ENCODE data around the gene KCNMA1.

Gene KCNMA1

GRCh38 chr10:76976142-76976541 lies 661.5 kb downstream of the KCNMA1 start:
- no peak overlapping the region for H3K14ac ChIP-seq (ENCODE audit: low read length)
- H3K23ac ChIP-seq (ENCODE audit: low read depth, low read length, poor library complexity) = no peak overlapping the region
- DNase-seq (ENCODE audit: low spot score) = no peak
- no peaks in the 10 kb centered on the region for H3K9me3 ChIP-seq (replicated peaks in 1 of 2; ENCODE audit: control insufficient read depth in 2 of 2, insufficient read depth in 1 of 2, low read depth in 1 of 2, low read length in 2 of 2)
- H3K27ac ChIP-seq (replicated peaks; ENCODE audit: low read length) = no peak overlapping the region
- H3K4me3 ChIP-seq (ENCODE audit: low read length in 2 of 2) = no peak overlapping the region
- H3K4me2 ChIP-seq (ENCODE audit: insufficient read depth, low read length, poor library complexity, severe bottlenecking) = no peak overlapping the region
- no CpG with 5 or more reads among the region's 1 CpG for whole genome bisulfite sequencing, 2 donors (ENCODE audit: extremely low coverage in 2 of 2, insufficient read length in 2 of 2, insufficient replicate concordance in 1 of 2)
- no peak overlapping the region for H2AFZ ChIP-seq (ENCODE audit: low read length)
- H3K36me3 ChIP-seq (replicated peaks in 1 of 2; ENCODE audit: control insufficient read depth in 2 of 2, insufficient read depth in 2 of 2, low read length in 2 of 2) = no peaks in the 10 kb centered on the region
- H2BK15ac ChIP-seq (ENCODE audit: low read length) = no peak overlapping the region
- no peak overlapping the region for H2AK5ac ChIP-seq (ENCODE audit: low read depth, low read length)
- H4K91ac ChIP-seq (ENCODE audit: low read depth, low read length, poor library complexity) = no peak overlapping the region
- no peaks in the 10 kb centered on the region for H3K27me3 ChIP-seq (ENCODE audit: control insufficient read depth in 3 of 3, insufficient read depth in 3 of 3, low read depth in 1 of 3, low read length in 3 of 3)
- no peak overlapping the region for H3K18ac ChIP-seq (ENCODE audit: low read length)
- H3K4me1 ChIP-seq (ENCODE audit: control insufficient read depth in 2 of 2, insufficient read depth in 1 of 2, low read depth in 1 of 2, low read length in 2 of 2) = peaks cover 0 to 4% of the 10 kb centered on the region in 2 donors
- no peak overlapping the region for H3K9ac ChIP-seq (ENCODE audit: low read depth, low read length, poor library complexity)
- no peaks in the 10 kb centered on the region for H3K79me1 ChIP-seq (ENCODE audit: low read depth, low read length)
- no peak overlapping the region for H3K4ac ChIP-seq (ENCODE audit: low read length)
- no peak overlapping the region for H2BK12ac ChIP-seq (ENCODE audit: low read length)
- no peak overlapping the region for H4K8ac ChIP-seq (ENCODE audit: low read depth, low read length)
- no peak overlapping the region for H2BK5ac ChIP-seq (ENCODE audit: low read length)
- H2BK120ac ChIP-seq (ENCODE audit: low read depth, low read length) = no peak overlapping the region

GRCh38 chr10:76975126-76975525 lies 662.5 kb downstream of the KCNMA1 start:
- no peak overlapping the region for H2BK5ac ChIP-seq (ENCODE audit: low read length)
- H3K36me3 ChIP-seq (replicated peaks in 1 of 2; ENCODE audit: control insufficient read depth in 2 of 2, insufficient read depth in 2 of 2, low read length in 2 of 2) = no peaks in the 10 kb centered on the region
- H4K8ac ChIP-seq (ENCODE audit: low read depth, low read length) = no peak overlapping the region
- WGBS, 2 donors (ENCODE audit: extremely low coverage in 2 of 2, insufficient read length in 2 of 2, insufficient replicate concordance in 1 of 2) = no CpG with 5 or more reads among the region's 6 CpGs
- no peak overlapping the region for H3K18ac ChIP-seq (ENCODE audit: low read length)
- no peak overlapping the region for H3K14ac ChIP-seq (ENCODE audit: low read length)
- H3K4ac ChIP-seq (ENCODE audit: low read length) = no peak overlapping the region
- no peak overlapping the region for H2BK120ac ChIP-seq (ENCODE audit: low read depth, low read length)
- H3K9me3 ChIP-seq (replicated peaks in 1 of 2; ENCODE audit: control insufficient read depth in 2 of 2, insufficient read depth in 1 of 2, low read depth in 1 of 2, low read length in 2 of 2) = no peaks in the 10 kb centered on the region
- no peak overlapping the region for H3K27ac ChIP-seq (replicated peaks; ENCODE audit: low read length)
- no peak overlapping the region for H3K23ac ChIP-seq (ENCODE audit: low read depth, low read length, poor library complexity)
- H3K27me3 ChIP-seq (ENCODE audit: control insufficient read depth in 3 of 3, insufficient read depth in 3 of 3, low read depth in 1 of 3, low read length in 3 of 3) = no peaks in the 10 kb centered on the region
- H3K4me1 ChIP-seq (ENCODE audit: control insufficient read depth in 2 of 2, insufficient read depth in 1 of 2, low read depth in 1 of 2, low read length in 2 of 2) = peaks cover 0 to 4% of the 10 kb centered on the region in 2 donors
- no peak overlapping the region for H2AK5ac ChIP-seq (ENCODE audit: low read depth, low read length)
- H3K79me1 ChIP-seq (ENCODE audit: low read depth, low read length) = no peaks in the 10 kb centered on the region
- H4K91ac ChIP-seq (ENCODE audit: low read depth, low read length, poor library complexity) = no peak overlapping the region
- H3K4me3 ChIP-seq (ENCODE audit: low read length in 2 of 2) = no peak overlapping the region
- no peak overlapping the region for H2BK15ac ChIP-seq (ENCODE audit: low read length)
- DNase-seq (ENCODE audit: low spot score) = no peak
- H3K4me2 ChIP-seq (ENCODE audit: insufficient read depth, low read length, poor library complexity, severe bottlenecking) = no peak overlapping the region
- H2BK12ac ChIP-seq (ENCODE audit: low read length) = no peak overlapping the region
- no peak overlapping the region for H3K9ac ChIP-seq (ENCODE audit: low read depth, low read length, poor library complexity)
- no peak overlapping the region for H2AFZ ChIP-seq (ENCODE audit: low read length)

GRCh38 chr10:76974017-76974691 lies 663.5 kb downstream of the KCNMA1 start:
- H2AK5ac ChIP-seq (ENCODE audit: low read depth, low read length) = no peak overlapping the region
- no peak overlapping the region for H2BK12ac ChIP-seq (ENCODE audit: low read length)
- H3K27ac ChIP-seq (replicated peaks; ENCODE audit: low read length) = no peak overlapping the region
- H3K36me3 ChIP-seq (replicated peaks in 1 of 2; ENCODE audit: control insufficient read depth in 2 of 2, insufficient read depth in 2 of 2, low read length in 2 of 2) = no peaks in the 10 kb centered on the region
- H2BK15ac ChIP-seq (ENCODE audit: low read length) = no peak overlapping the region
- H4K8ac ChIP-seq (ENCODE audit: low read depth, low read length) = no peak overlapping the region
- no peaks in the 10 kb centered on the region for H3K27me3 ChIP-seq (ENCODE audit: control insufficient read depth in 3 of 3, insufficient read depth in 3 of 3, low read depth in 1 of 3, low read length in 3 of 3)
- H3K4me3 ChIP-seq (ENCODE audit: low read length in 2 of 2) = no peak overlapping the region
- H3K4me2 ChIP-seq (ENCODE audit: insufficient read depth, low read length, poor library complexity, severe bottlenecking) = no peak overlapping the region
- H3K14ac ChIP-seq (ENCODE audit: low read length) = no peak overlapping the region
- H3K4ac ChIP-seq (ENCODE audit: low read length) = no peak overlapping the region
- no peak overlapping the region for H3K23ac ChIP-seq (ENCODE audit: low read depth, low read length, poor library complexity)
- H2BK120ac ChIP-seq (ENCODE audit: low read depth, low read length) = no peak overlapping the region
- H3K9ac ChIP-seq (ENCODE audit: low read depth, low read length, poor library complexity) = no peak overlapping the region
- no peaks in the 10 kb centered on the region for H3K9me3 ChIP-seq (replicated peaks in 1 of 2; ENCODE audit: control insufficient read depth in 2 of 2, insufficient read depth in 1 of 2, low read depth in 1 of 2, low read length in 2 of 2)
- H4K91ac ChIP-seq (ENCODE audit: low read depth, low read length, poor library complexity) = no peak overlapping the region
- peaks cover 0 to 6% of the 10 kb centered on the region in 2 donors for H3K4me1 ChIP-seq (ENCODE audit: control insufficient read depth in 2 of 2, insufficient read depth in 1 of 2, low read depth in 1 of 2, low read length in 2 of 2)
- H3K18ac ChIP-seq (ENCODE audit: low read length) = no peak overlapping the region
- no peak overlapping the region for H2BK5ac ChIP-seq (ENCODE audit: low read length)
- H3K79me1 ChIP-seq (ENCODE audit: low read depth, low read length) = no peaks in the 10 kb centered on the region
- WGBS, 2 donors (ENCODE audit: extremely low coverage in 2 of 2, insufficient read length in 2 of 2, insufficient replicate concordance in 1 of 2) = no CpG with 5 or more reads among the region's 10 CpGs
- no peak for DNase-seq (ENCODE audit: low spot score)
- no peak overlapping the region for H2AFZ ChIP-seq (ENCODE audit: low read length)

GRCh38 chr10:76973091-76974016 lies 664.3 kb downstream of the KCNMA1 start:
- Histone ChIP-seq H3K9ac (ENCODE audit: low read depth, low read length, poor library complexity) (no peak overlapping the region), H2AK5ac (ENCODE audit: low read depth, low read length) (no peak overlapping the region), H2BK5ac (ENCODE audit: low read length) (no peak overlapping the region), H3K27me3 (ENCODE audit: control insufficient read depth in 3 of 3, insufficient read depth in 3 of 3, low read depth in 1 of 3, low read length in 3 of 3) (no peaks in the 10 kb centered on the region), H3K9me3 (replicated peaks in 1 of 2; ENCODE audit: control insufficient read depth in 2 of 2, insufficient read depth in 1 of 2, low read depth in 1 of 2, low read length in 2 of 2) (no peaks in the 10 kb centered on the region), H2BK12ac (ENCODE audit: low read length) (no peak overlapping the region), H3K18ac (ENCODE audit: low read length) (no peak overlapping the region), H2BK15ac (ENCODE audit: low read length) (no peak overlapping the region), H3K14ac (ENCODE audit: low read length) (no peak overlapping the region), H3K27ac (replicated peaks; ENCODE audit: low read length) (no peak overlapping the region), H2AFZ (ENCODE audit: low read length) (no peak overlapping the region), H3K4ac (ENCODE audit: low read length) (no peak overlapping the region), H3K23ac (ENCODE audit: low read depth, low read length, poor library complexity) (no peak overlapping the region), H3K4me1 (ENCODE audit: control insufficient read depth in 2 of 2, insufficient read depth in 1 of 2, low read depth in 1 of 2, low read length in 2 of 2) (peaks cover 0 to 6% of the 10 kb centered on the region in 2 donors), H3K4me3 (ENCODE audit: low read length in 2 of 2) (no peak overlapping the region), H3K79me1 (ENCODE audit: low read depth, low read length) (no peaks in the 10 kb centered on the region), H3K4me2 (ENCODE audit: insufficient read depth, low read length, poor library complexity, severe bottlenecking) (no peak overlapping the region), H4K91ac (ENCODE audit: low read depth, low read length, poor library complexity) (no peak overlapping the region), H4K8ac (ENCODE audit: low read depth, low read length) (no peak overlapping the region), H3K36me3 (replicated peaks in 1 of 2; ENCODE audit: control insufficient read depth in 2 of 2, insufficient read depth in 2 of 2, low read length in 2 of 2) (no peaks in the 10 kb centered on the region), H2BK120ac (ENCODE audit: low read depth, low read length) (no peak overlapping the region)
- no CpG with 5 or more reads among the region's 10 CpGs for WGBS, 2 donors (ENCODE audit: extremely low coverage in 2 of 2, insufficient read length in 2 of 2, insufficient replicate concordance in 1 of 2)
- no peak for DNase-seq (ENCODE audit: low spot score)

All from neuronal stem cell (in vitro differentiated cells).